OCI-M2 (cell line): ENCODE data around the gene GNL3.

ENCODE experiments used
- DNase-seq: peaks from one replicate; lab custom pipeline; 2025; ENCODE audit not compliant: unreplicated experiment; lab: John Stamatoyannopoulos, UW

Gene GNL3

DNA sequence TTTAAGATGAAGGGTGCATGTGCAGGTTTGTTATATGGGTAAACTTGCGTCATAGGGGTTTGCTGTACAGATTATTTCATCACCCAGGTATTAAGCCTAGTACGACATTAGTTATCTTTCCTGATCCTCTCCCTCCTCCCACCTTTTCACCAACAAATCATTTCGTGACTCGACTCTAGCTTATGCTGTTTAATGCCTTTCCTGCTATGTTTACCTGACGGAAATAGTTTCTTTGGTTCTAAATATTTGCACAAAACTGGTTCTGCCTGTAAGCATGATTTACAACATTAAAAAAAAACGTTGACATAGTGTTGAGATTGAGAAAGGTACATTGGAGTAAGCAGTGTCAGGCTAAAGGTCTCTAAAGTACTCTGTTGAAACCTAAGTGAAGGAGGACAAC, 2.4 kb downstream of the GNL3 start:
- no peak for DNase-seq

DNA sequence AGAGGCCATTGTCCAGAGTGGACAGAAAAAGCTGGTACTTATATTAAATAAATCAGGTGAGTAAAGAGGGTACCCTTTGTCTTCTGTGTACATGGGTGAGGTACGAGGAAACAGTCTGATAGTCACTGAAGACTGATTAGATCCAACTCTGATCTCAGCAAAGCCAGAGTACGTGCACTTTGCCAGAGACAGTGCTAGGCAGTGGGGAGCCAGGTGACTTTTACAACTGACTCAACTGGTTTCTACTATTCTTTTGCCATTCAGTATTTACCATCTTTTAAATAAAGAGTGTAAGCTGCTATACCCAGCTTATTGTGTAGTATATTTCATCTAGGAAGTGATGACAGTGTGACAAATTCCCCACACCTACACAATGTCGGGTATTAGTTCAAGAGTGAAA, 3.3 kb downstream of the GNL3 start:
- no peak for DNase-seq

GRCh38 chr3:52690560-52690959, 4.7 kb downstream of the GNL3 start:
- DNase-seq: no peak

GRCh38 chr3:52693071-52693470, 7.2 kb downstream of the GNL3 start:
- no peak for DNase-seq

DNA sequence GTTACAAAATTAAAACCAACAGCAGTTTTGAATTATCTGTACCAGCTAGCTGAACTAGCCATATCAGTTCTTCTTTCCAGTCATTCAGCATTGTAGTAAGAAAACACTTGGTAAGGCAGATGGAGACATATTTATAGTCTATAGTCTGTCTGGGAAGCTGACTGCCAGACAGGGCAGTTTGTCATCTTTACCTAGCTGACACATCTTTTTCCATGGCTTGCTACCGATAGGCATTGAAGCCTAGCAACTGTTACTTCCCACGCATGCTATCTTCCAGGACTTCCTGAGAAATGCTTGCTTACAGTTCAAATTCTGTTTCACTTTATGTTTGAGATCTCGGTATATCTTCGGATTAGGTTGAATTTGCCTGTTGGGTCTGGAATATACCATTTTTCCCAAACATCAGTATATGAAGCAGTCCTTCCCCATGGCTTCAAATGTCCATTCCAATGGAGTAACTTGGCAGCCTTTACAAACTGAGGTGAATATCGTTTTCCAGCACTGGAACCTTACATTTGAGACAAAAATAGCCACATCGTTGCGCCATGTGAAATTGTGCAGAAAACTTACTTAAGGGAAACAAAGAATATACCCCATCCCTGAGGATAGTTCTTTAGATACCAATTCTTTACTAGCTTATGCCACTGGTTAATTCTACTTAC, 8.8 kb downstream of the GNL3 start:
- no peak for DNase-seq

DNA sequence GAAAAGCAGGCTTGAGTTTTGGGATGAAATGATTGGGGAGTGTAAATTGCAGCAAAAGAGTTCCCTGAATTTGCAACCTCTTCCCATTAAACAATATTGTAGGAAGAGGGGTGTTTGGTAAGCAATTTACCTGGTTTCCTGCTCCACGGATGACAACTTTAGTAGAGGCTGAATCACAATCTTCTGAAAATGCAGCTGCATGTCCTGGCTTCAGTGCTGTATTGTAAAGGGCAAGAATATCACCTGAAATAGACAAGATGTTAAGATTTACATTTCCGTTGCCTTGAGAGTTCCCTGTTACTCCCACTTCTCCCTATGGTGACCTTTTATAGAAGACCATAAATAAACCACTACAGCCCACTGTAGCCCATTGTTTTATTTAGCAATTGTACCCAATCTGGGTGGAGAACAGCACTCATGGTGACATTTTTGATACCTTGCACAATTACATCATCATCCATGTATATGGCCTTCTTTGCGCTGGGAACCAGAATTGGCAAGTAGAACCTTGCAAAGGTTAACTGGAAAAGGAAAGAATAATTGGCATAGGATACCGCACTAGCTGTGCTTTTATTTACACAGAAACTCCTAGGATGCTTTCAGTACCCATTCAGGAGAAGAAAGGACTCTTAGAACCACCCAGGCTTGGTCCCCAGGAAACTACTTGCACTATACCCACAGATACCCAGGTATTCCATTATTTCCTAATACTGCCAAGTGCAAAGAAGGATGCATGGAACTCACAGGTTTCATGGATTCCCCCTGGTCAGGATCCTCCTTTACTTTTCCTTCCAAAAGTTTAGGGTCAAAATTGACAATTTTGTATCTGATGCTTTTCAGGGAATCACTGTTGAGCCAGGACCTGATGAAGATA, 10.2 kb downstream of the GNL3 start:
- DNase-seq: no peak

- no peak for DNase-seq
Measured at GRCh38 chr3:52696830-52697631, 11.2 kb downstream of the GNL3 start.

DNA sequence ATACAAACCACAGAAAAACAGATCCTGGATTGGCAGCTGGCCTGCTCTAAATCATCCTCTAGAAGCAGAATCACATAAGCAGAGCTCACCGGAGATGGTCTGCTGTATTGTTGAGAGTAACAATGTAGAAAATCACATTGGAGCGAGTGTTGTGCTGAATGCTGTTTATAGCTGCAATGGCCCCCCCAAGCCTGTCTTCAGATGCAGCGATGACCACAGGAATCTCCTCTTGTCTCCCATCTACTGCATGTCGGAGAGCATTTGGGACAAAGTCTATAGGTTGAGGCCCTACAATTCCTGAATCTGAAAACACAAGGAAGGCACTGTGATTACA, 11.8 kb downstream of the GNL3 start:
- no peak for DNase-seq

- no peak for DNase-seq
Measured at GRCh38 chr3:52703341-52703740, 17.5 kb downstream of the GNL3 start.

GRCh38 chr3:52704611-52705437, 19.0 kb downstream of the GNL3 start:
- no peak for DNase-seq

- DNase-seq: no peak
Measured at GRCh38 chr3:52705438-52705687, 19.5 kb downstream of the GNL3 start.

DNA sequence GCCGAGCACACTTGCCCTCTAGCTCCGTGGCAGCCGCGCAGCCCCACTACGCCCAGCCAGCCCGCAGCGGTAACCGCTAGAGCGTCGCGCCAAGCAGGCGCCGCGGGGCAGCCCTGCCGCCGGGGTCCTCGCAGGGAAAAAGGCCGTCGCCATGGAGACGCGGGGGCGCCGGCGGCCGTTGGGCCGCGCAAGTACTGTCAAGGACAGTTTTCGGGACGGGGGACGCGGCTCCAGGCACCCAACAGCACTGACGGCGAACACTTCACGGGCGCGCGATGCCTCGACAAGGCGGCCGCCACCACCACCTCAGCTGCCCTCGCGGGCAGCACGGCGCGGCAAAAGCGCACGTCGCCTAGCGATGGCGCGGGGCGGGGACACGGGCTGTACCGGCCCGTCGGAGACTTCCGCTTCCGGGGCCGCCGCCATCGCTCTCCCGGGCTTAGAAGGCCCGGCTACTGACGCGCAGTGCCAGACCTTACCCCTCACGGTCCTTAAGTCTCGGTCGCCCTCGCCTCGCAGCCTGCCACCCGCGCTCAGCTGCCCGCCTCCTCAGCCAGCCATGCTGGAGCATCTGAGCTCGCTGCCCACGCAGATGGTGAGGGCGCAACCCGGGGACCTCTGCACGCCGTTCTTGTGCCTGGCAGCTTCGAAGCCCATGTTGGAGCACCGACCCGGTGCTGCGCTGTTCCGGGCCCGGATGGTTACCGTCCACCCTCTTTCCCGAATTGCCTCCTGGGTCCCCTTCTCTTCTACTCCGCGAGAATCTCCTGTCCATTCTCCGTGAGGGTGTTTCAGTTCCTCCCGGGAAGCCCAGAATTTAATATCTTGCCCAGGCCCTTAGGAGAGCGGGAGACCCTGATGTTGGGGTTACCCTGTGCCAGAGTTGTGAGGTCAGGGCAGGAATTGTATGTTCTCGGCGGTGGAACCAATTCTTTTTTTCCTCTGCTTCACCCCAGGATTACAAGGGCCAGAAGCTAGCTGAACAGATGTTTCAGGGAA, 20.2 kb downstream of the GNL3 start, which contains the start of the genes GLT8D1 and SPCS1:
Gene GLT8D1, minus strand, starts transcription at position 104 of the 999 bp plus-strand sequence. CDS start 5,331 bp downstream, outside the sequence.
Gene SPCS1, plus strand, starts transcription at position 419 of the 999 bp plus-strand sequence. Its CDS starts 141 bp downstream, at position 560.
- no peak for DNase-seq

DNA sequence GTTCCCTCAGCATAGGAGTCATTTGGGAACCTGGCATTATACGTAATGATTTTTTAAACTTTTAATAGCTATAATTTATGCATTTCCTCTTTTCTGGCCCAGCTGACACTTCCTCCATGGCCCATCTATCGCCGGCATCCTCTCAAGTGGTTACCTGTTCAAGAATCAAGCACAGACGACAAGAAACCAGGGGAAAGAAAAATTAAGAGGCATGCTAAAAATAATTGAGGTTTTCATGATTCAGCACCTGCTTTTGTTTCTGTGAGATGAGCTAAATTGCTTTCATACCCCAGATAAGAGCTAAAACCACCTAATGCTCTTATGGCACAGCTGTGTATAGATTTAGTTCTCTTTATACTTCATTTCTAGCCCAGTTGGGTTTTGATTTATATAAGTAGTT, 21.8 kb downstream of the GNL3 start:
- no peak for DNase-seq

DNA sequence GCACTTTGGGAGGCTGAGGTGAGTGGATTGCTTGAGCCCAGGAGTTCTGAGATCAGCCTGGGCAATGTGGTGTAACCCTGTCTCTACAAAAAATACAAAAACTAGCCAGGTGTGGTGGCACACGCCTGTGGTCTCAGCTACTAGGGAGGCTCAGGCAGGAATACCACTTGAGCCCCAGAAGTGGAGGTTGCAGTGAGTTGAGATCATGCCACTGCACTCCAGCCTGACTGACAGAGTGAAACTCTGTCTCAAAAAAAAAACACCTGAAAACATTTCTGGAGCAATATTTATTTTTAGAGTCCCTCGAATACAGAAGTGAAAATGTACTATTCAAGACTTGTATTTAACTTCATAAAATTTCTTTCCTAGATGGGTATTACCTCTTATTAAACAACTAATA, 24.7 kb downstream of the GNL3 start:
- no peak for DNase-seq

DNA sequence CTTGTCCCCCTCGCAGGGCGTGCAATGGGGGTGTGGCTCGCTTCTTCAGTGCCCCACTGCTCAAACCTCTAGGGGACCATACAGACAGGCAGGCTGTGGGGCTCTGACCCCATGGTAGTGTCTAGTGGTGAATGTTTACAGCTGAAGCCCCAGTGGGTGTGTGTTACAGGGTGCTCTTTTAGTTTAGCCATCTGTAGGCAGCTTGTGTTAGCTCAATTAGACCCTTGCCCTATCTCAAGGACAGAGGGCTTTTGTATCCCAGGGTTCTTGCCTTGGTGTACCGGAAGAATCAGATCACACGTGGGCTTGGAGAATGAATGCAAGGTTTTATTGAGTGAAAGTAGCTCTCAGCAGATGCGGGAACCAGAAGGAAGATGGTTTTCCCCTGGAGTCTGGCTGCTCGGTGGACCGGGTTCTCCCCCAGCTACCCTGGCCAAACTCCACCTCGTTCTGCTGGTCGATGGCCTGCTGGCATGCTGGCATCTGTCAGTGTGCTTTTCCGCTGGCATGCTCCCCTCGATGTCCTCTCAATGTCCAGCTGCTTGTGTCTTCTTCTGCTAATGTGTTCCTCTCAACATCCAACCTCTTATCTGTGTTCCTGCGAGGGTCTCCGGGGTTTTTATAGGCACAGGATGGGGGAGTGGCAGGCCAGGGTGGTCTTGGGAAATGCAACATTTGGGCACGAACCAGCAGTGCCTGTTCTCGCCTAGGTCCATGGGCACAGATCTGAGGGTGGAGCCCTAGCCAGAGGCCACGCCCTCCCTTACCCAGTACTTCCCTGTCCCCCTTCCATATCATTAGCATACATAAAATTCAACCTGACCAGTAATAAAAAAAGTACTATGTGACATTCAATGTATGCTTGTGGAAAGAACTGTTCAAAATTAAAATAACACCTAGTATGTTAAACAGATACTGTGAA, 26.7 kb downstream of the GNL3 start:
- no peak for DNase-seq

- DNase-seq: no peak
Measured at GRCh38 chr3:52714335-52715302, 28.8 kb downstream of the GNL3 start.

DNA sequence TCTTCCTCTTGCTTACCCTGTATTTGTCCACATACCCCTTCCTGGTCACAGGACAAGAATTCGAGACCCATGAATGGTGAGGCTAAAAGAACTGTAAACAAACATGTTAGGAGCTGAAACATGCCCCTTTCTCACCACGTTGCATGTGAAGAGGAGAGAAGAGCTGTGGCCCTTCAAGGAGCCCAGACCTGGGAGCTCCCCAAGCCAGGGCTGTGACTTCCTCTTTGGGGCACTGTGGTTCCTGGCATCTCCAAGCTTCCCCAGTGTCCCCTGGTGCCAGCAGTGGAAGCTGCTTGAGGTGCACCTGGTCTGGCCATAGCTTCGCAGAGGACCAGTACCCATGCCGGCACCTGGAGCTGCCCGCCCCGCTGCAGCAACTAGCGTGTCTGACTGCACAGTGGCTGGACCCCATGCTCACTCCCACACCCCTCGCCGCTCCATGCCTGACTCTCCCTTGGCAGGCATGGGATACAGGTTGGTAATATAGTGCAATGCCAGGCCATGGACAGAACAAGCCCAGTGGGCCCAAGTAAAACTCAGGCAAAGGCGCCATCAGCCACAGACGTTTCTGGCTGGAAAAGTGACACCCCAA, 30.0 kb downstream of the GNL3 start:
- DNase-seq: no peak
